ENCODE data around the gene SSTR3.

DNA sequence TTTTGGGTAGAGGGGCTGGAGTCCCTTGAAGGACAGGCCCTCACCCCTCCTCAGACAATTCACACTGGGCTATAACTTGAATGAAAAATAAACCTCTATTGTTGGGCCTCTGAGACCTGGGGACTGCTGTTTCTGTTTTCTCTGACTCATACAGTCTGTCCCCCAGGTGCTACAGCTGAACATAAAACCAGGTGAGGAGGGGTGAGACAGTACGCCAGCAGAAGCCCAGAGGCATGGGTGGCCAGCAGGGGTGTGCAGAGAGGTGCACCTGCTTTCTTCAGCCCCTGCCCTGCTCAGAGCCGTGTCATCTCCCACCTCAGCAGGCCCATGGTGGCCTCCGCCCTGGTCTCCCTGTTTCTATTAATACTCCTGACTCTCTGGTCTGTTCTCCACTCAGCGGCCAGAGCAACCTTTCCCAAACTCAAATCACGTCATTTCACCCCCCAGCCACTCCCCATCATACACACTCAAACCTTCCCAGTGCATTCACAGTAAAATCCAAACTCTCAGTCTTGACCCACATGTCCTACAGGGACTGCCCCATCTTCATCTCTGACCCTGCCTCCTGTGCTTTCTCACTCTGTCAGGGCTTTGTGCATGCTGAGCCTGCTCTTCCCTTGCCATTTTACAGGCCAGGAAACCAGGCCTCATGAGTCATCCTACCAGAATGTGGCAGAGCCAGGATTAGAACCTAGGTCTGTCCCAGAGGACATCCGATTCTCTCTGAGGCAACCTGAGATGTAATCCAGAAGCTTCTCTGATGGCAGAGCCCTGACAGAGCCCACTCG is 57.2 kb downstream of the SSTR3 start:
- TF ChIP-seq, protein P1, sequence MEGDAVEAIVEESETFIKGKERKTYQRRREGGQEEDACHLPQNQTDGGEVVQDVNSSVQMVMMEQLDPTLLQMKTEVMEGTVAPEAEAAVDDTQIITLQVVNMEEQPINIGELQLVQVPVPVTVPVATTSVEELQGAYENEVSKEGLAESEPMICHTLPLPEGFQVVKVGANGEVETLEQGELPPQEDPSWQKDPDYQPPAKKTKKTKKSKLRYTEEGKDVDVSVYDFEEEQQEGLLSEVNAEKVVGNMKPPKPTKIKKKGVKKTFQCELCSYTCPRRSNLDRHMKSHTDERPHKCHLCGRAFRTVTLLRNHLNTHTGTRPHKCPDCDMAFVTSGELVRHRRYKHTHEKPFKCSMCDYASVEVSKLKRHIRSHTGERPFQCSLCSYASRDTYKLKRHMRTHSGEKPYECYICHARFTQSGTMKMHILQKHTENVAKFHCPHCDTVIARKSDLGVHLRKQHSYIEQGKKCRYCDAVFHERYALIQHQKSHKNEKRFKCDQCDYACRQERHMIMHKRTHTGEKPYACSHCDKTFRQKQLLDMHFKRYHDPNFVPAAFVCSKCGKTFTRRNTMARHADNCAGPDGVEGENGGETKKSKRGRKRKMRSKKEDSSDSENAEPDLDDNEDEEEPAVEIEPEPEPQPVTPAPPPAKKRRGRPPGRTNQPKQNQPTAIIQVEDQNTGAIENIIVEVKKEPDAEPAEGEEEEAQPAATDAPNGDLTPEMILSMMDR (conservative IDR thresholded peaks at IDR 0.05): no peak
- TF ChIP-seq ZFX (IDR thresholded peaks at IDR 0.05): no peak
